ENCODE results near the gene ZNF525. TPM values are rescaled to one million over a fixed set of nuclear protein-coding genes. Genes with fewer than 3 reads are reported as not detected.
"Not testable (repeated sequence)": the region's sequence is repeated elsewhere in the genome, so short reads cannot be mapped to it uniquely, and the experiment has no call there.

ZNF525 gene
- 1.8 and 3.7 TPM in 2 replicates for total RNA-seq (2012; rRNA removed)

- H3K4me2 ChIP-seq (ENCODE audit: low read length): peak within 1 kb of the TSS; percentile 99
- H3K36me3 ChIP-seq (ENCODE audit: insufficient read depth, low read length): no peaks in the 10 kb centered on the region
- no peaks in the 10 kb centered on the region for H3K9me3 ChIP-seq (replicated peaks; ENCODE audit: low read length)
- H3K4me3 ChIP-seq (ENCODE audit: low read length): peak within 1 kb of the TSS; percentile 92
- peaks cover 4% of the 10 kb centered on the region for H3K4me1 ChIP-seq (ENCODE audit: control insufficient read depth, insufficient read depth, low read length)
- H3K27me3 ChIP-seq (ENCODE audit: control insufficient read depth, insufficient read depth, low read length): no peaks in the 10 kb centered on the region
- H3K9ac ChIP-seq (ENCODE audit: low read depth, low read length): peak within 1 kb of the TSS; percentile 87
These were observed at the start of gene ZNF525 for GRCh38 chr19:53365134-53365898. TSS of gene ZNF525 (plus strand) at chr19:53365705. CDS start at chr19:53372282, 6,577 bp downstream.

- Histone ChIP-seq H3K9ac (ENCODE audit: low read depth, low read length) (no peak overlapping the region), H3K36me3 (ENCODE audit: insufficient read depth, low read length) (no peaks in the 10 kb centered on the region), H3K9me3 (replicated peaks; ENCODE audit: low read length) (peaks cover 5% of the 10 kb centered on the region), H3K4me1 (ENCODE audit: control insufficient read depth, insufficient read depth, low read length) (no peaks in the 10 kb centered on the region), H3K27me3 (ENCODE audit: control insufficient read depth, insufficient read depth, low read length) (no peaks in the 10 kb centered on the region), H3K4me2 (ENCODE audit: low read length) (no peak overlapping the region), H3K4me3 (ENCODE audit: low read length) (peak overlapping the region; percentile 30)
These were observed 36.5 kb upstream of the ZNF525 start for GRCh38 chr19:53328967-53329366.

- H3K9ac ChIP-seq (ENCODE audit: low read depth, low read length): peak overlapping the region; percentile 77
- peak overlapping the region; percentile 94 for H3K4me3 ChIP-seq (ENCODE audit: low read length)
- no peaks in the 10 kb centered on the region for H3K27me3 ChIP-seq (ENCODE audit: control insufficient read depth, insufficient read depth, low read length)
- peaks cover 3% of the 10 kb centered on the region for H3K4me1 ChIP-seq (ENCODE audit: control insufficient read depth, insufficient read depth, low read length)
- H3K4me2 ChIP-seq (ENCODE audit: low read length): peak overlapping the region; percentile 84
- H3K9me3 ChIP-seq (replicated peaks; ENCODE audit: low read length): peaks cover 5% of the 10 kb centered on the region
- H3K36me3 ChIP-seq (ENCODE audit: insufficient read depth, low read length): no peaks in the 10 kb centered on the region
These were observed 33.0 kb upstream of the ZNF525 start for GRCh38 chr19:53332484-53332883.

- peak overlapping the region; percentile 94 for H3K4me3 ChIP-seq (ENCODE audit: low read length)
- peak overlapping the region; percentile 84 for H3K4me2 ChIP-seq (ENCODE audit: low read length)
- no peaks in the 10 kb centered on the region for H3K27me3 ChIP-seq (ENCODE audit: control insufficient read depth, insufficient read depth, low read length)
- H3K9ac ChIP-seq (ENCODE audit: low read depth, low read length): peak overlapping the region; percentile 77
- peaks cover 5% of the 10 kb centered on the region for H3K9me3 ChIP-seq (replicated peaks; ENCODE audit: low read length)
- H3K36me3 ChIP-seq (ENCODE audit: insufficient read depth, low read length): peaks cover 3% of the 10 kb centered on the region
- peaks cover 3% of the 10 kb centered on the region for H3K4me1 ChIP-seq (ENCODE audit: control insufficient read depth, insufficient read depth, low read length)
These were observed 32.4 kb upstream of the ZNF525 start for GRCh38 chr19:53333066-53333462.

GRCh38 chr19:53333463-53334449 is 31.7 kb upstream of the ZNF525 start, which contains the start of gene ZNF845:
TSS of gene ZNF845 (plus strand) at chr19:53333749. CDS start at chr19:53341308, 7,559 bp downstream.
- H3K27me3 ChIP-seq (ENCODE audit: control insufficient read depth, insufficient read depth, low read length): no peaks in the 10 kb centered on the region
- peak within 1 kb of the TSS; percentile 94 for H3K4me3 ChIP-seq (ENCODE audit: low read length)
- H3K4me1 ChIP-seq (ENCODE audit: control insufficient read depth, insufficient read depth, low read length): peaks cover 3% of the 10 kb centered on the region
- H3K36me3 ChIP-seq (ENCODE audit: insufficient read depth, low read length): peaks cover 8% of the 10 kb centered on the region
- peak within 1 kb of the TSS; percentile 93 for H3K9ac ChIP-seq (ENCODE audit: low read depth, low read length)
- peaks cover 4% of the 10 kb centered on the region for H3K9me3 ChIP-seq (replicated peaks; ENCODE audit: low read length)
- H3K4me2 ChIP-seq (ENCODE audit: low read length): peak within 1 kb of the TSS; percentile 84

GRCh38 chr19:53344403-53344802 is 21.1 kb upstream of the ZNF525 start:
- H3K27me3 ChIP-seq (ENCODE audit: control insufficient read depth, insufficient read depth, low read length); H3K9ac ChIP-seq (ENCODE audit: low read depth, low read length); H3K4me2 ChIP-seq (ENCODE audit: low read length); H3K9me3 ChIP-seq (replicated peaks; ENCODE audit: low read length); H3K4me3 ChIP-seq (ENCODE audit: low read length); H3K4me1 ChIP-seq (ENCODE audit: control insufficient read depth, insufficient read depth, low read length): not testable (repeated sequence)
- peaks cover 66% of the 10 kb centered on the region for H3K36me3 ChIP-seq (ENCODE audit: insufficient read depth, low read length)

- peaks cover 25% of the 10 kb centered on the region for H3K36me3 ChIP-seq (ENCODE audit: insufficient read depth, low read length)
- no peak overlapping the region for H3K4me3 ChIP-seq (ENCODE audit: low read length)
- H3K27me3 ChIP-seq (ENCODE audit: control insufficient read depth, insufficient read depth, low read length): no peaks in the 10 kb centered on the region
- no peak overlapping the region for H3K4me2 ChIP-seq (ENCODE audit: low read length)
- H3K9me3 ChIP-seq (replicated peaks; ENCODE audit: low read length): peaks cover 49% of the 10 kb centered on the region
- no peaks in the 10 kb centered on the region for H3K4me1 ChIP-seq (ENCODE audit: control insufficient read depth, insufficient read depth, low read length)
- no peak overlapping the region for H3K9ac ChIP-seq (ENCODE audit: low read depth, low read length)
These were observed 9.8 kb upstream of the ZNF525 start for GRCh38 chr19:53355739-53356138.

- no peaks in the 10 kb centered on the region for H3K27me3 ChIP-seq (ENCODE audit: control insufficient read depth, insufficient read depth, low read length)
- no peak overlapping the region for H3K4me2 ChIP-seq (ENCODE audit: low read length)
- peaks cover 29% of the 10 kb centered on the region for H3K9me3 ChIP-seq (replicated peaks; ENCODE audit: low read length)
- H3K36me3 ChIP-seq (ENCODE audit: insufficient read depth, low read length): peaks cover 4% of the 10 kb centered on the region
- H3K9ac ChIP-seq (ENCODE audit: low read depth, low read length): no peak overlapping the region
- no peaks in the 10 kb centered on the region for H3K4me1 ChIP-seq (ENCODE audit: control insufficient read depth, insufficient read depth, low read length)
- H3K4me3 ChIP-seq (ENCODE audit: low read length): no peak overlapping the region
These were observed 7.5 kb upstream of the ZNF525 start for GRCh38 chr19:53357821-53358581.

GRCh38 chr19:53360056-53360455 is 5.4 kb upstream of the ZNF525 start:
- peaks cover 16% of the 10 kb centered on the region for H3K9me3 ChIP-seq (replicated peaks; ENCODE audit: low read length)
- H3K4me2 ChIP-seq (ENCODE audit: low read length); H3K9ac ChIP-seq (ENCODE audit: low read depth, low read length); H3K4me1 ChIP-seq (ENCODE audit: control insufficient read depth, insufficient read depth, low read length); H3K27me3 ChIP-seq (ENCODE audit: control insufficient read depth, insufficient read depth, low read length); H3K4me3 ChIP-seq (ENCODE audit: low read length); H3K36me3 ChIP-seq (ENCODE audit: insufficient read depth, low read length): not testable (repeated sequence)

- Histone ChIP-seq H3K4me2 (ENCODE audit: low read length) (peak overlapping the region; percentile 99), H3K27me3 (ENCODE audit: control insufficient read depth, insufficient read depth, low read length) (no peaks in the 10 kb centered on the region), H3K9ac (ENCODE audit: low read depth, low read length) (peak overlapping the region; percentile 87), H3K4me1 (ENCODE audit: control insufficient read depth, insufficient read depth, low read length) (peaks cover 4% of the 10 kb centered on the region), H3K4me3 (ENCODE audit: low read length) (peak overlapping the region; percentile 92), H3K36me3 (ENCODE audit: insufficient read depth, low read length) (no peaks in the 10 kb centered on the region), H3K9me3 (replicated peaks; ENCODE audit: low read length) (no peaks in the 10 kb centered on the region)
These were observed 491 bp downstream of the ZNF525 start for GRCh38 chr19:53365899-53366493.
